SJCRH30 (cell line): ENCODE measurements around the gene TOX4. TPM values are rescaled to one million over a fixed set of nuclear protein-coding genes. Genes with fewer than 3 reads are reported as not detected.

Source experiments
- DNase-seq, 2 experiments: peaks; one replicate each; pipeline ENCODE4 v3.0.0-alpha.2; 2015 to 2020
- H3K27ac ChIP-seq: fragments of 250-450 bp; sonication (Bioruptor Pico); 2 replicates; pipeline ENCODE4 v1.5.1; 2020; ENCODE audit warnings: mild to moderate bottlenecking, moderate library complexity
- H3K27me3 ChIP-seq: fragments of 250-450 bp; sonication (Bioruptor Pico); 2 replicates; pipeline ENCODE4 v1.5.1; 2020; ENCODE audit warnings: mild to moderate bottlenecking, moderate library complexity
- H3K36me3 ChIP-seq: fragments of 250-450 bp; sonication (Bioruptor Pico); 2 replicates; pipeline ENCODE4 v1.5.1; 2020; ENCODE audit warnings: mild to moderate bottlenecking, moderate library complexity
- H3K4me1 ChIP-seq: fragments of 250-450 bp; sonication (Bioruptor Pico); 2 replicates; pipeline ENCODE4 v1.5.1; 2020; ENCODE audit warnings: mild to moderate bottlenecking, moderate library complexity
- H3K4me3 ChIP-seq: fragments of 250-450 bp; sonication (Bioruptor Pico); 2 replicates; pipeline ENCODE4 v1.5.1; 2020; ENCODE audit warnings: mild to moderate bottlenecking, moderate library complexity
- H3K9me3 ChIP-seq: fragments of 250-450 bp; sonication (Bioruptor Pico); replicated peaks from 2 replicates; pipeline ENCODE4 v1.5.1; 2020; ENCODE audit warnings: mild to moderate bottlenecking, moderate library complexity
- total RNA-seq: library from RNA; depleted of rRNA; stranded (reverse); fragments of >200 nt; shearing (Covaris generic); gene quantifications from 2 replicates; pipeline ENCODE4 v1.2.3, GENCODE V29; 2014

TOX4 gene
- total RNA-seq, 1 experiment from 2014 or later = 27.7 TPM

- DNase-seq = no peak
- Histone ChIP-seq H3K9me3 (no peaks in the 10 kb centered on the region), H3K27me3 (no peaks in the 10 kb centered on the region), H3K4me1 (peaks cover 3% of the 10 kb centered on the region; the same call in 1 of the 2 replicates), H3K4me3 (no peak overlapping the region), H3K27ac (no peak overlapping the region), H3K36me3 (no peaks in the 10 kb centered on the region)
Observed at GRCh38 chr14:21520767-21521166, 43.8 kb downstream of the TOX4 start.

- Histone ChIP-seq H3K27ac (no peak overlapping the region), H3K9me3 (no peaks in the 10 kb centered on the region), H3K36me3 (no peaks in the 10 kb centered on the region), H3K4me3 (no peak overlapping the region), H3K27me3 (no peaks in the 10 kb centered on the region), H3K4me1 (peaks cover 3% of the 10 kb centered on the region; the same call in 1 of the 2 replicates)
- no peak for DNase-seq
Observed at GRCh38 chr14:21521501-21521900, 44.5 kb downstream of the TOX4 start.

GRCh38 chr14:21523203-21523602 lies 46.2 kb downstream of the TOX4 start:
- no peaks in the 10 kb centered on the region for H3K36me3 ChIP-seq
- H3K27ac ChIP-seq = no peak overlapping the region
- peaks cover 10% of the 10 kb centered on the region for H3K4me1 ChIP-seq
- H3K9me3 ChIP-seq = no peaks in the 10 kb centered on the region
- DNase-seq = no peak
- H3K4me3 ChIP-seq = no peak overlapping the region
- H3K27me3 ChIP-seq = no peaks in the 10 kb centered on the region

GRCh38 chr14:21524575-21525490 lies 47.8 kb downstream of the TOX4 start:
- no peak for DNase-seq
- Histone ChIP-seq H3K27ac (no peak overlapping the region), H3K36me3 (no peaks in the 10 kb centered on the region), H3K4me1 (peaks cover 10% of the 10 kb centered on the region), H3K9me3 (no peaks in the 10 kb centered on the region), H3K4me3 (peak overlapping the region; percentile 88), H3K27me3 (no peaks in the 10 kb centered on the region)

GRCh38 chr14:21525571-21525961 lies 48.6 kb downstream of the TOX4 start:
- Histone ChIP-seq H3K9me3 (no peaks in the 10 kb centered on the region), H3K27ac (peak overlapping the region; percentile 59), H3K4me3 (peak overlapping the region; percentile 88), H3K27me3 (0 out of 2 replicates have a peak, but pooled peaks cover under 1% of the 10 kb centered on the region), H3K36me3 (no peaks in the 10 kb centered on the region), H3K4me1 (peaks cover 10% of the 10 kb centered on the region)
- peak; percentile 27 to 32 for DNase-seq

- Histone ChIP-seq H3K9me3 (no peaks in the 10 kb centered on the region), H3K4me3 (peak within 1 kb of the TSS; percentile 88), H3K27ac (peak within 1 kb of the TSS; percentile 59), H3K27me3 (0 out of 2 replicates have a peak, but pooled peaks cover 4% of the 10 kb centered on the region), H3K4me1 (peaks cover 10% of the 10 kb centered on the region), H3K36me3 (no peaks in the 10 kb centered on the region)
- peak; percentile 90 to 91 for DNase-seq
Observed at GRCh38 chr14:21525962-21526671, 49.1 kb downstream of the TOX4 start, which contains the start of gene SALL2. Gene SALL2 (minus strand): TSS chr14:21526346. CDS start chr14:21526127, 219 bp downstream.

- 0 out of 2 replicates have a peak, but pooled peaks cover 4% of the 10 kb centered on the region for H3K27me3 ChIP-seq
- no peaks in the 10 kb centered on the region for H3K36me3 ChIP-seq
- H3K9me3 ChIP-seq = no peaks in the 10 kb centered on the region
- H3K4me1 ChIP-seq = peaks cover 10% of the 10 kb centered on the region
- peak; percentile 15 to 42 for DNase-seq
- H3K4me3 ChIP-seq = peak overlapping the region; percentile 88
- H3K27ac ChIP-seq = peak overlapping the region; percentile 59
Observed at GRCh38 chr14:21526672-21527317, 49.8 kb downstream of the TOX4 start.

- no peak for DNase-seq
- peaks cover 10% of the 10 kb centered on the region for H3K4me1 ChIP-seq
- H3K9me3 ChIP-seq = no peaks in the 10 kb centered on the region
- no peak overlapping the region for H3K4me3 ChIP-seq
- 0 out of 2 replicates have a peak, but pooled peaks cover 4% of the 10 kb centered on the region for H3K27me3 ChIP-seq
- no peak overlapping the region for H3K27ac ChIP-seq
- no peaks in the 10 kb centered on the region for H3K36me3 ChIP-seq
Observed at GRCh38 chr14:21527318-21527679, 50.3 kb downstream of the TOX4 start.

- no peak overlapping the region for H3K4me3 ChIP-seq
- 0 out of 2 replicates have a peak, but pooled peaks cover 4% of the 10 kb centered on the region for H3K27me3 ChIP-seq
- peaks cover 10% of the 10 kb centered on the region for H3K4me1 ChIP-seq
- no peaks in the 10 kb centered on the region for H3K9me3 ChIP-seq
- no peak for DNase-seq
- no peaks in the 10 kb centered on the region for H3K36me3 ChIP-seq
- H3K27ac ChIP-seq = no peak overlapping the region
Observed at GRCh38 chr14:21528381-21529348, 51.7 kb downstream of the TOX4 start.

- Histone ChIP-seq H3K4me1 (peaks cover 10% of the 10 kb centered on the region), H3K27me3 (0 out of 2 replicates have a peak, but pooled peaks cover 4% of the 10 kb centered on the region), H3K4me3 (no peak overlapping the region), H3K36me3 (no peaks in the 10 kb centered on the region), H3K27ac (no peak overlapping the region), H3K9me3 (no peaks in the 10 kb centered on the region)
- DNase-seq = no peak
Observed at GRCh38 chr14:21529515-21529914, 52.5 kb downstream of the TOX4 start.

GRCh38 chr14:21533294-21533693 lies 56.3 kb downstream of the TOX4 start:
- Histone ChIP-seq H3K36me3 (no peaks in the 10 kb centered on the region), H3K27me3 (peaks cover 19% of the 10 kb centered on the region; the same call in 1 of the 2 replicates), H3K9me3 (no peaks in the 10 kb centered on the region), H3K4me1 (peaks cover 4% of the 10 kb centered on the region; the same call in 1 of the 2 replicates), H3K27ac (no peak overlapping the region), H3K4me3 (no peak overlapping the region)
- no peak for DNase-seq

GRCh38 chr14:21534576-21534975 lies 57.6 kb downstream of the TOX4 start:
- peaks cover 19% of the 10 kb centered on the region for H3K27me3 ChIP-seq
- no peak overlapping the region for H3K27ac ChIP-seq
- no peak overlapping the region for H3K4me3 ChIP-seq
- H3K9me3 ChIP-seq = no peaks in the 10 kb centered on the region
- H3K36me3 ChIP-seq = no peaks in the 10 kb centered on the region
- H3K4me1 ChIP-seq = peaks cover 4% of the 10 kb centered on the region; the same call in 1 of the 2 replicates
- no peak for DNase-seq

- Histone ChIP-seq H3K9me3 (no peaks in the 10 kb centered on the region), H3K27ac (no peak overlapping the region), H3K4me3 (no peak overlapping the region), H3K36me3 (no peaks in the 10 kb centered on the region), H3K4me1 (peaks cover 4% of the 10 kb centered on the region; the same call in 1 of the 2 replicates), H3K27me3 (peaks cover 17% of the 10 kb centered on the region)
- no peak for DNase-seq
Observed at GRCh38 chr14:21535545-21536417, 58.8 kb downstream of the TOX4 start.
